Activated B cell treated with CpG ODN at 0.5 μM for 24 hours (primary cell): ENCODE data around the gene DLG1. TPM values are rescaled to one million over a fixed set of nuclear protein-coding genes. Genes with fewer than 3 reads are reported as not detected.
A peak's percentile ranks its signal among the peaks of the same experiment; 100 is the strongest.

Source experiments
- ATAC-seq: fragments of 200-7000 bp; cut with Tn5 transposase; one replicate; pipeline ENCODE4 v1.10.0; 2021; ENCODE audit warnings: low read depth, mild to moderate bottlenecking, moderate library complexity
- CTCF ChIA-PET: fragments of 350-600 bp; sonication (Branson Sonifier 250); formaldehyde crosslinking; loops from one replicate; lab custom pipeline; 2021; ENCODE audit warnings: antibody characterized with exemption; lab: Charles Lee
- POLR2A ChIA-PET: fragments of 350-600 bp; sonication (Branson Sonifier 250); formaldehyde crosslinking; loops from one replicate; lab custom pipeline; 2021; ENCODE audit warnings: antibody characterized with exemption; lab: Charles Lee
- DNase-seq: peaks from one replicate; pipeline ENCODE4 v3.0.0; 2022
- H3K27ac Mint-ChIP-seq: one replicate; pipeline ENCODE4 v1.8.0; 2020; ENCODE audit warnings: mixed read lengths
- H3K27me3 Mint-ChIP-seq: one replicate; pipeline ENCODE4 v1.8.0; 2021; ENCODE audit warnings: mixed read lengths
- H3K36me3 Mint-ChIP-seq: one replicate; pipeline ENCODE4 v1.8.0; 2021; ENCODE audit warnings: low read depth, mixed read lengths
- H3K4me1 Mint-ChIP-seq: one replicate; pipeline ENCODE4 v1.8.0; 2021; ENCODE audit warnings: mixed read lengths
- H3K4me3 Mint-ChIP-seq: one replicate; pipeline ENCODE4 v1.8.0; 2020; ENCODE audit warnings: mild to moderate bottlenecking, mixed read lengths
- H3K9me3 Mint-ChIP-seq: one replicate; pipeline ENCODE4 v1.8.0; 2020; ENCODE audit warnings: mixed read lengths
- intact Hi-C: fragments of 100-400 bp; cut with micrococcal nuclease; formaldehyde crosslinking; loops from one replicate; pipeline ENCODE4 v1.15.1; 2024
- total RNA-seq: library from RNA; stranded (reverse); gene quantifications from 2 replicates; pipeline ENCODE4 v1.2.3, GENCODE V29; 2022
- TF ChIP-seq, protein P1 (sequence below): fragments of 200-600 bp; IDR thresholded peaks from one replicate; pipeline ENCODE4 v1.8.0; 2022; ENCODE audit warnings: antibody characterized with exemption, mild to moderate bottlenecking

DLG1 gene
- total RNA-seq, 1 donor from 2014 or later: 102 TPM

DNA sequence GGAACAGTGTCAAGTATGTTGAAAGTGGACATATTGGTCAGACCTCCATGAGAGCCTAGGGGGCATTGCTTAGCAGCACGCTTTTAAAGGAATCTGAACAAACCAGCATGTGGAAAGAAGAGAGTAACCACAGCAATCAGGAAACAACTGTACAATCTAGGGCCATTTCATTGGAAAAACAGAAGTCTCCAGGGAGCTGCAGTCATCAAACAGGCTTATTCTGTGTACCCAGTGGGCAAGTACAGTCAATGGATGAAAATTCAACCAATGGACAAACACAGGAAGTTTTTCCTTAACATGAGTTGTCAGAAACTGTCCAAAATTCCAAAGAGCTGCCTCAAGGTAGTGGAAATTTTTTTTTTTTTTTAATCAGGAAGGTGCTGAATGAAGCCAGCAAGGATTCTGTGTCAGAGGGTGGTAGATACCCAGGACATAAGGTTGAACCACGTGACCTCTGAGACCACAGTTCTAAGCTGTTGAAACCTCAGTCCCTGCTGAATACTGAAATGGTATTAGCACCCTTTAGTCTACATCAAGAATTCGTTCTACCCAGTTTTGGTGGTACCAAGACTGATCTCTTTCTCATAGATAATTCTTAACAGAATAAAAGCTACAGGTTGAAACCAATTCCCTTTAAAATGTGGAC, 4.4 kb upstream of the DLG1 start:
- intact Hi-C loops: no loop called here
- DNase-seq (no peak), ATAC-seq (no peak)
- H3K36me3 Mint-ChIP-seq: peaks cover 3% of the 10 kb centered on the region
- TF ChIP-seq, protein P1, sequence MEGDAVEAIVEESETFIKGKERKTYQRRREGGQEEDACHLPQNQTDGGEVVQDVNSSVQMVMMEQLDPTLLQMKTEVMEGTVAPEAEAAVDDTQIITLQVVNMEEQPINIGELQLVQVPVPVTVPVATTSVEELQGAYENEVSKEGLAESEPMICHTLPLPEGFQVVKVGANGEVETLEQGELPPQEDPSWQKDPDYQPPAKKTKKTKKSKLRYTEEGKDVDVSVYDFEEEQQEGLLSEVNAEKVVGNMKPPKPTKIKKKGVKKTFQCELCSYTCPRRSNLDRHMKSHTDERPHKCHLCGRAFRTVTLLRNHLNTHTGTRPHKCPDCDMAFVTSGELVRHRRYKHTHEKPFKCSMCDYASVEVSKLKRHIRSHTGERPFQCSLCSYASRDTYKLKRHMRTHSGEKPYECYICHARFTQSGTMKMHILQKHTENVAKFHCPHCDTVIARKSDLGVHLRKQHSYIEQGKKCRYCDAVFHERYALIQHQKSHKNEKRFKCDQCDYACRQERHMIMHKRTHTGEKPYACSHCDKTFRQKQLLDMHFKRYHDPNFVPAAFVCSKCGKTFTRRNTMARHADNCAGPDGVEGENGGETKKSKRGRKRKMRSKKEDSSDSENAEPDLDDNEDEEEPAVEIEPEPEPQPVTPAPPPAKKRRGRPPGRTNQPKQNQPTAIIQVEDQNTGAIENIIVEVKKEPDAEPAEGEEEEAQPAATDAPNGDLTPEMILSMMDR: no peak
- H3K27ac Mint-ChIP-seq: no peak overlapping the region
- peaks cover 16% of the 10 kb centered on the region for H3K4me1 Mint-ChIP-seq
- no peaks in the 10 kb centered on the region for H3K9me3 Mint-ChIP-seq
- H3K4me3 Mint-ChIP-seq: no peak overlapping the region
- H3K27me3 Mint-ChIP-seq: peaks cover 20% of the 10 kb centered on the region
- CTCF ChIA-PET: no interaction called here
- POLR2A ChIA-PET: no interaction called here

DNA sequence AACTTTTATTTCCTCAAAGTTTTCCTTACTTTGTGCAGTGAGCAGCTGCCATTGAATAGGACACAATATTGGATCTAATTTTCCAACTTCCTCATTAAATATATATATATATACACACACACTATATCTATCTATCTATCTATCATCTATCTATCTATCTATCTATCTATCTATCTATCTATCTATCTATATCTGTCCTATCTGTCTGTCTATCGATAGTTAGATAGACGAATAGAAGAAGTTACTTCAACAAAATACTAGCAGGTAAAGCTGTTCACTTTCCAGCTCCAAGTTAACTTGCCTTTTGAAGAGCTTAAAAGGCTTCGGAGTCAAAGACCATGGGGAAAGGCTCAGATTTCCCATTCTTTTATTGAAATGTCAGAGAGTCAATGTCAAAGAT, 3.6 kb upstream of the DLG1 start:
- no peak overlapping the region for H3K4me3 Mint-ChIP-seq
- no peaks in the 10 kb centered on the region for H3K9me3 Mint-ChIP-seq
- intact Hi-C loops: no loop called here
- peaks cover 6% of the 10 kb centered on the region for H3K36me3 Mint-ChIP-seq
- no peak overlapping the region for H3K27ac Mint-ChIP-seq
- H3K27me3 Mint-ChIP-seq: peaks cover 20% of the 10 kb centered on the region
- no peak for DNase-seq
- ChIA-PET POLR2A (interaction anchor here (0.6 kb wide), 1 partner anchor 137 kb away, joined by 3 read pairs; no protein-coding TSS in a partner anchor), CTCF (no interaction called here)
- H3K4me1 Mint-ChIP-seq: peaks cover 19% of the 10 kb centered on the region
- no peak for ATAC-seq
- TF ChIP-seq, protein P1: no peak

DNA sequence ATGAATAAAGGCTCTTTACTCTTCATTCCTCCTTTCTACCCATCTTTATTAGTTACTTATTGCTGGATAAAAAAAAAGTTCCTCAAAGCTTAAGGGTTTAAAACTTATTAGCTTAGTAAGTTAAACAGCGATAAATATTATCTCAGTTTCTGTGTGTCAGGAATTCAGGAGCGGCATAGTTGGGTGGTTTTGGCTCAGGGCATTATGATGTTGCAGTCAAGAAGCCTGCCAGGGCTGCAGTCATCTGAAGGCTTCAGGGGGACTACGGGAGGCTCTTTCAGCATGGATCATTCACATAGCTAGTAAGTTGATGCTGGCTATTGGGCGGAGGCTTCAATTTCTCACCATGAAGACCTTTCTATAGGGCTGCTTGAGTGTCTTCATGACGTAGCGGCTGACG, 1.9 kb upstream of the DLG1 start:
- peaks cover 20% of the 10 kb centered on the region for H3K27me3 Mint-ChIP-seq
- no peaks in the 10 kb centered on the region for H3K9me3 Mint-ChIP-seq
- TF ChIP-seq, protein P1: no peak
- POLR2A ChIA-PET: no interaction called here
- ATAC-seq (no peak), DNase-seq (no peak)
- peaks cover 12% of the 10 kb centered on the region for H3K36me3 Mint-ChIP-seq
- intact Hi-C loops: no loop called here
- peak overlapping the region; percentile 32 for H3K4me3 Mint-ChIP-seq
- H3K4me1 Mint-ChIP-seq: peaks cover 25% of the 10 kb centered on the region
- peak overlapping the region; percentile 30 for H3K27ac Mint-ChIP-seq
- CTCF ChIA-PET: no interaction called here

DNA sequence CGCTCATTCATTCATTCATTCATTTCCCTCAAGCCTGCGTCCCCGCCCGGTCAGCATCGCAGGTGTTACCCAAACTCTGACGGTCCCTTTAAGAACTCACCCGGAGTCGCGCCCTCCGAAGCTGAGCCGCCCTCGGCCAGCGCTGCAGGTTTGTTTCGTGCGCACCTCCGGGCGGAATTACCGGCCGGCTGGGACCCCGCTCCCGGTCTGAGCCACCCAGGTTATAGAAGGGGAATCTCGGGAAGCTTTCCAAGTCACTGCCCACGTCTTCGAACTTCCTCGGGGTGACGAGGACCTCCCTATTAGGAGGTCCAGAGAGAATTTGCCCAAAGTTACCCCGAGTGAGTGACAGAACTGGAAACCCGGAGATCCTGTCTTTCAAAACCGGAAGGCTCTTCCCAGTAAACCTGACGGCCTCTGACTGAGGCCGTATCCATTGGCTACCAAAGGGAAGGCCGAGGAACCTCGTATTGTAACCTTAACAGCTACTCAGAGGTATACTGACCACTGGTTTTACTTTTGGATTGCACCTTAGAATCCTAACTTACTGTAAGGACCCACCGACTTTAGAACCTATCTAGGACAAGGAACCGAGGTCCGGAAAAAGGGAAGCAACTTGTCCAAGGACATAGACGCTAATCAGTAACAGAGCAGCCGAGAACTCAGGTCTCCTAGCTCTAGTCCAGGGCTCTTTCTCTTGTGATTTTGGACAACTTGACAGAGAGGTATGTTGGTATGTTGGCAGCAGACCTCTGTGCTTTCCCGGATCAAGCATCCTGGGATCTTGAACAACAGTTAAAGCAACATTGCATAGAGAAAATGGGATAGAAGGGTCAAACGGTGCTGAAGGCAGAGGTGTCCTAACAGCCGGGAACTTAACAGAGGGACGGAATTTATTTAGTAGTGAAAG, 788 bp upstream of the DLG1 start:
- TF ChIP-seq, protein P1: no peak
- peaks cover 25% of the 10 kb centered on the region for H3K4me1 Mint-ChIP-seq
- ATAC-seq (peak; percentile 13), DNase-seq (peak; percentile 25)
- H3K9me3 Mint-ChIP-seq: no peaks in the 10 kb centered on the region
- intact Hi-C loops: loop anchor here (2.0 kb wide), 2 partner anchors 158 to 256 kb away; partner anchors contain the start of gene BDH1
- peaks cover 20% of the 10 kb centered on the region for H3K27me3 Mint-ChIP-seq
- H3K4me3 Mint-ChIP-seq: peak overlapping the region; percentile 92
- peaks cover 15% of the 10 kb centered on the region for H3K36me3 Mint-ChIP-seq
- ChIA-PET POLR2A (no interaction called here), CTCF (no interaction called here)
- H3K27ac Mint-ChIP-seq: peak overlapping the region; percentile 91
